Measurements from ENCODE around the gene LMF1. TPM values are rescaled to one million over a fixed set of nuclear protein-coding genes. Genes with fewer than 3 reads are reported as not detected.

The LMF1 gene
- total RNA-seq, 1 experiment from 2014 or later, result 12.8 TPM

DNA sequence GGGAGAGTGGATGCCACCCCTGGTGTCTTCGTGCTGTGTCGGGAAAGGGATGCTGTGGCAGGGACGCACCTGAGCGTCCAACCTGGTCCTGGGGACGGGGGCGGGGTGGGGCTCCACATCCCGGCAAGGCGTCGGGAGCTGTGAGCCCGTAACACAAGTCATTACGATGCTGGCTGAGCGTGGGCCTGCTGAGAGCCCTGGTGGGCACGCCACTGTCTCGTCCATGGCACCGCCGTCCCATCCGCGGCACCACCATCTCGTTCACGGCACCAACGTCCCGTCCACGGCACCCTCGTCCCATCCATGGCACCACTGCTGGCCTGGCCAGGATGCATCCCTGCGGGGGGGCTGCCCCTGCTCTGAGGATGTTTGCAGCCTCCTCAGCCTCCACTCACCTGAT, 146.2 kb downstream of the LMF1 start (continued):
- no peak for TF ChIP-seq ZFX (IDR thresholded peaks at IDR 0.05)
- TF ChIP-seq SIN3A (IDR thresholded peaks at IDR 0.05; ENCODE audit: low read depth), result no peak
- TF ChIP-seq SRF (IDR thresholded peaks at IDR 0.05; ENCODE audit: low read depth), result no peak
- TF ChIP-seq EZH2 (IDR thresholded peaks at IDR 0.05), result no peak
- TF ChIP-seq POLR2AphosphoS5 (IDR thresholded peaks at IDR 0.05; ENCODE audit: low read depth, low read length), result no peak
- TF ChIP-seq CBX3 (IDR thresholded peaks at IDR 0.05; ENCODE audit: low read depth), result no peak

DNA sequence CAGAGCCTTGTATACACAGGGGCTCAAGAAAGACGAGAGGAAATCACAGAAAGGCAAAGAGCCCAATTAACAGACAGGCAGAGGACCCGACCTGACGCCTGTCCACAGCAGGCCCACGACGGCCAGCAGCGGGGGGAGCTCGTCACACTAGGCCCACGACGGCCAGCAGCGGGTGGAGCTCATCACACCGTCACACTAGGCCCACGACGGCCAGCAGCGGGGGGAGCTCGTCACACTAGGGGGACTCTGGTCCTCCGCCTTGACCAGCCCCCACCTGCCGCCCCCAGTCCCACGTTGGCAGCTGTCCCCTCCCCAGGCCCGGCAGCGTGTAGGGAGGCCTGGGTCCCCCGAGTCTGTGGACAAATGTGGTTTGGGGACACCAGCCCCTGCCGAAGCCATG, 146.6 kb downstream of the LMF1 start:
- TF ChIP-seq YY1 (IDR thresholded peaks at IDR 0.05; ENCODE audit: extremely low read depth, insufficient replicate concordance, low read depth, low read length), result no peak
- TF ChIP-seq FOSL1 (IDR thresholded peaks at IDR 0.05; ENCODE audit: low read depth), result no peak
- TF ChIP-seq SP1 (IDR thresholded peaks at IDR 0.05; ENCODE audit: low read depth), result no peak
- no peak for TF ChIP-seq POLR2A (IDR thresholded peaks at IDR 0.05; ENCODE audit: borderline replicate concordance, extremely low read depth, insufficient read depth, insufficient read length)
- BruUV-seq (replicated peaks), result no TSS peak
- POLR2A ChIA-PET, result no interaction called here
- Histone ChIP-seq H3K9ac (ENCODE audit: low read length) (no peak overlapping the region), H3K36me3 (ENCODE audit: control insufficient read depth in 1 of 2, insufficient read depth in 2 of 2, low read length in 2 of 2) (no peaks in the 10 kb centered on the region), H3K9me3 (ENCODE audit: control insufficient read depth in 1 of 2, insufficient read depth in 1 of 2, low read depth in 1 of 2, low read length in 2 of 2) (no peaks in the 10 kb centered on the region), H4K20me1 (ENCODE audit: insufficient read depth) (no peaks in the 10 kb centered on the region), H3K9me2 (ENCODE audit: insufficient read depth) (no peaks in the 10 kb centered on the region), H3K4me1 (ENCODE audit: control insufficient read depth in 1 of 2, insufficient read depth in 2 of 2, low read length in 2 of 2) (no peaks in the 10 kb centered on the region), H3K79me2 (ENCODE audit: insufficient read depth, low read length) (no peaks in the 10 kb centered on the region), H3K27ac (ENCODE audit: low read depth, low read length) (no peak overlapping the region), H3K27me3 (ENCODE audit: insufficient read depth, low read length) (no peaks in the 10 kb centered on the region), H3K4me3 (replicated peaks in 1 of 2; ENCODE audit: low read depth in 1 of 2, low read length in 2 of 2) (no peak overlapping the region), H2AFZ (ENCODE audit: low read depth, low read length, poor library complexity, severe bottlenecking) (no peak overlapping the region), H3K4me2 (ENCODE audit: low read length) (no peak overlapping the region)
- CTCF ChIA-PET, result no interaction called here
- intact Hi-C loops (cut with micrococcal nuclease), result no loop called here
- no peak for ATAC-seq
- no peak for DNase-seq (ENCODE audit: low read depth, low spot score)
- RAD21 ChIA-PET (ENCODE audit: low non-redundant PET in 1 of 2, low total read pairs in 2 of 2, uncharacterized antibody in 2 of 2, unreplicated experiment in 2 of 2), result no interaction called here

DNA sequence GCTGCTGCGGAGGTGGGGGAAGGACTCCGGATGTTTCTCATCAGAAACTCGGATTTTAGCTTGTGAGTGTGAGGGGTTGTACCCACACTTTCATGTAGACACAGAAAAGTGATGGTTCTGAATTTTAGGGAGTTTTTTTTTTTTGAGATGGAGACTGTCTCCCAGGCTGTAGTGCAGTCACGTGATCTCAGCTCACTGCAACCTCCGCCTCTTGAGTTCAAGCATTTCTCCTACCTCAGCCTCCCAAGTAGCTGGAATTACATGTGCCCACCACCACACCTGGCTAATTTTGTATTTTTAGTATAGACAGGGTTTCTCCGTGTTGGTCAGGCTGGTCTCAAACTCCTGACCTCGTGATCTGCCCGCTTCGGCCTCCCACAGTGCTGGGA, 147.9 kb downstream of the LMF1 start:
- POLR2A ChIA-PET, result no interaction called here
- TF ChIP-seq, protein P1, sequence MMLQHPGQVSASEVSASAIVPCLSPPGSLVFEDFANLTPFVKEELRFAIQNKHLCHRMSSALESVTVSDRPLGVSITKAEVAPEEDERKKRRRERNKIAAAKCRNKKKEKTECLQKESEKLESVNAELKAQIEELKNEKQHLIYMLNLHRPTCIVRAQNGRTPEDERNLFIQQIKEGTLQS (IDR thresholded peaks at IDR 0.05), result no peak
- TF ChIP-seq, protein P2, sequence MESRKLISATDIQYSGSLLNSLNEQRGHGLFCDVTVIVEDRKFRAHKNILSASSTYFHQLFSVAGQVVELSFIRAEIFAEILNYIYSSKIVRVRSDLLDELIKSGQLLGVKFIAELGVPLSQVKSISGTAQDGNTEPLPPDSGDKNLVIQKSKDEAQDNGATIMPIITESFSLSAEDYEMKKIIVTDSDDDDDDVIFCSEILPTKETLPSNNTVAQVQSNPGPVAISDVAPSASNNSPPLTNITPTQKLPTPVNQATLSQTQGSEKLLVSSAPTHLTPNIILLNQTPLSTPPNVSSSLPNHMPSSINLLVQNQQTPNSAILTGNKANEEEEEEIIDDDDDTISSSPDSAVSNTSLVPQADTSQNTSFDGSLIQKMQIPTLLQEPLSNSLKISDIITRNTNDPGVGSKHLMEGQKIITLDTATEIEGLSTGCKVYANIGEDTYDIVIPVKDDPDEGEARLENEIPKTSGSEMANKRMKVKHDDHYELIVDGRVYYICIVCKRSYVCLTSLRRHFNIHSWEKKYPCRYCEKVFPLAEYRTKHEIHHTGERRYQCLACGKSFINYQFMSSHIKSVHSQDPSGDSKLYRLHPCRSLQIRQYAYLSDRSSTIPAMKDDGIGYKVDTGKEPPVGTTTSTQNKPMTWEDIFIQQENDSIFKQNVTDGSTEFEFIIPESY (IDR thresholded peaks at IDR 0.05; ENCODE audit: extremely low read depth, insufficient replicate concordance, low read length), result no peak
- no peak for TF ChIP-seq TCF7L2 (IDR thresholded peaks at IDR 0.05; ENCODE audit: borderline replicate concordance, extremely low read depth, insufficient read depth, insufficient read length)
- TF ChIP-seq CEBPB (IDR thresholded peaks at IDR 0.05; ENCODE audit: low read depth), result no peak
- TF ChIP-seq SRF (IDR thresholded peaks at IDR 0.05; ENCODE audit: low read depth), result no peak
- TF ChIP-seq EGR1 (IDR thresholded peaks at IDR 0.05; ENCODE audit: low read depth), result no peak
- TF ChIP-seq RAD21 (IDR thresholded peaks at IDR 0.05; ENCODE audit: low read depth), result no peak
- no peak for TF ChIP-seq ZNF274 (IDR thresholded peaks at IDR 0.05; ENCODE audit: low read depth, low read length)

More for the DNA sequence above, 147.9 kb downstream of the LMF1 start:
- no peak overlapping the region for H2AFZ ChIP-seq (ENCODE audit: low read depth, low read length, poor library complexity, severe bottlenecking)
- ATAC-seq (no peak), DNase-seq (ENCODE audit: low read depth, low spot score) (no peak)
- no peak overlapping the region for H3K4me2 ChIP-seq (ENCODE audit: low read length)
- no peaks in the 10 kb centered on the region for H3K9me3 ChIP-seq (ENCODE audit: control insufficient read depth in 1 of 2, insufficient read depth in 1 of 2, low read depth in 1 of 2, low read length in 2 of 2)
- H3K27me3 ChIP-seq (ENCODE audit: insufficient read depth, low read length), result no peaks in the 10 kb centered on the region
- ChIA-PET RAD21 (ENCODE audit: low non-redundant PET in 1 of 2, low total read pairs in 2 of 2, uncharacterized antibody in 2 of 2, unreplicated experiment in 2 of 2) (no interaction called here), CTCF (no interaction called here)
- intact Hi-C loops (cut with micrococcal nuclease), result no loop called here
- H3K36me3 ChIP-seq (ENCODE audit: control insufficient read depth in 1 of 2, insufficient read depth in 2 of 2, low read length in 2 of 2), result no peaks in the 10 kb centered on the region
- no peaks in the 10 kb centered on the region for H3K79me2 ChIP-seq (ENCODE audit: insufficient read depth, low read length)
- H3K4me3 ChIP-seq (replicated peaks in 1 of 2; ENCODE audit: low read depth in 1 of 2, low read length in 2 of 2), result no peak overlapping the region
- H3K9ac ChIP-seq (ENCODE audit: low read length), result no peak overlapping the region
- BruUV-seq (replicated peaks), result no TSS peak
- H3K4me1 ChIP-seq (ENCODE audit: control insufficient read depth in 1 of 2, insufficient read depth in 2 of 2, low read length in 2 of 2), result no peaks in the 10 kb centered on the region
- no peak overlapping the region for H3K27ac ChIP-seq (ENCODE audit: low read depth, low read length)
- H3K9me2 ChIP-seq (ENCODE audit: insufficient read depth), result no peaks in the 10 kb centered on the region
- H4K20me1 ChIP-seq (ENCODE audit: insufficient read depth), result no peaks in the 10 kb centered on the region

Data from HCT116 (cell line).